Measurements from ENCODE around the gene NDUFB5.

NDUFB5 gene

DNA sequence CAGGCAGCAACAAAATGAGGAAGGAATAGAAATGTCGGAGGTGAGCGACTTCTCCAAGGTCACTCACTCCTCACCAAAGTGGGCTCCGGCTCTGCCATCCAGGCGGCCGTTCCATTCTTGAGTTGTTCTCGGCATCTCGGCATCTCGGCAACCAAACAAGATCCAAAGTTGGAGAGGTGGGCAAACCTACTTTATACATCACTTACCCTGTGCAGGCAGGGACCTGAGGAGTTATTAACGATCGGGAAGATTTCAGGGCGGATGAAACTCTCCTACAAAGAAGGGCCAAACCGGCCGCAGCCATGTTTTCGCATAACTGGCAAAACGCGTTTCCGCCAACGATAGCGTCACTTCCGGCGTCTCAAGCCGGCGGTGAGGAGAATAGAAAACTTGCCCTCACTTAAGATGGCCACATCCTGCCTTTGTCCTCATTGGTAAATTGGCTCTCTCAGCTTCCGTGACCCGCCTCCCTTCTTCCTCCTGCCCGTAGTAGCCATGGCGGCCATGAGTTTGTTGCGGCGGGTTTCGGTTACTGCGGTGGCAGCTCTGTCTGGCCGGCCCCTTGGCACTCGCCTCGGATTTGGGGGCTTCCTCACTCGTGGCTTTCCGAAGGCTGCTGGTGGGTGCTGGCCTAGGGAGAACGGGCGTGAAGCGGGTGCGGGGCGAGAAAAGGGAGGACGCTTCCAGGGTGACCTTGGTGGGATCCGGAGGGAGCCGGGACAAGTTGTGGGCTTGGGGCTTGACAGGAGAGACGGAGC is at the start of gene NDUFB5, which contains the start of gene MRPL47:
TSS of gene NDUFB5 (plus strand) at position 474 of the 758 bp plus-strand sequence. CDS start at position 496, 22 bp downstream.
TSS of gene MRPL47 (minus strand) at position 318 of the 758 bp plus-strand sequence. CDS start at position 304, 14 bp downstream.
- DNase-seq (ENCODE audit: low spot score) (peak; percentile 95), FAIRE-seq (peak; percentile 77)

DNA sequence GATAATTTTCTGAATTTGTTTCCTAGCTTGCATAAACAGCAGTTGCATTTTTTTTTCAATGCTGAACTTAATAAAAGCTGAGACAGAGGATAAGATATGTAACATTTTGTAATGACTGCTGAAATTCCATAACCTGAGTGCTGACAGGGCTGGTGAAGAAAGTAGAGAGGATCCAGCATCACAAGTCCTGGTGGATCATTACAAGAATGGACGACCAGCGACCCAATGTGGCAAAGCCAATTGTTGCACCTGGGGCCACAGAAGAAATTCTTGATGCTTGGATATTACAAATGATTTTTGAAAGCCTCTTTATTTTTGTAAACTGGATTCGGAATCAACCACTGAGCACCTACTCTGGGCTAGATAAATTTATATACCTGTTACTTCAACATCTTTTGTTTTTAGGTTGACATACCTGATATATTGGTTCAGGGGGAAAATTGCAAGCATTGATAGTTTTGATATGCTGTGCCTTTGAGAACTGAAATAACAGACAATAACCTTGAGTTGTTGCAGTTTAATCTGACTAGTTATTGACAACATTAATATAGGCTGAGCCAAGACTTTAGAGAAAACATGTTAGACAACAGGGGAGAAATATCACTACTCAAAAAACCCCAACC is 45.7 kb upstream of the NDUFB5 start:
- peak; percentile 55 for DNase-seq (ENCODE audit: low spot score)
- no peak for FAIRE-seq

DNA sequence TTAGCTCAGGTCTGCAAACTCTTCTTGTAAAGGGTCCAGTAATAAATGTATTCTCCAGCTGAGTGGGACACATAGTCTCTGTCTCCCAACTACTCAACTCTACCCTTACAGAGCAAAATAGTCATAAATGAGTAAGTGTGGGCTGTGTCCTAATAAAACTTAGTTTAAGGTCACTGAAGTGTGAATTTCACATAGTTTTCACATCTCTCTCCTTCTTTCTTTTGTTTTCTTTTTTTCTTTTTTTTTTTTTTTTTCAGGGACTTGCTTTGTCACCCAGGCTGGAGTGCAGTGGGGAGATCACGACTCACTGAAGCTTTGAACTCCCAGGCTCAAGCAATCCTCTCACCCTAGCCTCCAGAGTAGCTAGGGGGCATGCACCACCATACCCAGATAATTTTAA is 43.8 kb upstream of the NDUFB5 start:
- no peak for DNase-seq (ENCODE audit: low spot score)
- no peak for FAIRE-seq

DNA sequence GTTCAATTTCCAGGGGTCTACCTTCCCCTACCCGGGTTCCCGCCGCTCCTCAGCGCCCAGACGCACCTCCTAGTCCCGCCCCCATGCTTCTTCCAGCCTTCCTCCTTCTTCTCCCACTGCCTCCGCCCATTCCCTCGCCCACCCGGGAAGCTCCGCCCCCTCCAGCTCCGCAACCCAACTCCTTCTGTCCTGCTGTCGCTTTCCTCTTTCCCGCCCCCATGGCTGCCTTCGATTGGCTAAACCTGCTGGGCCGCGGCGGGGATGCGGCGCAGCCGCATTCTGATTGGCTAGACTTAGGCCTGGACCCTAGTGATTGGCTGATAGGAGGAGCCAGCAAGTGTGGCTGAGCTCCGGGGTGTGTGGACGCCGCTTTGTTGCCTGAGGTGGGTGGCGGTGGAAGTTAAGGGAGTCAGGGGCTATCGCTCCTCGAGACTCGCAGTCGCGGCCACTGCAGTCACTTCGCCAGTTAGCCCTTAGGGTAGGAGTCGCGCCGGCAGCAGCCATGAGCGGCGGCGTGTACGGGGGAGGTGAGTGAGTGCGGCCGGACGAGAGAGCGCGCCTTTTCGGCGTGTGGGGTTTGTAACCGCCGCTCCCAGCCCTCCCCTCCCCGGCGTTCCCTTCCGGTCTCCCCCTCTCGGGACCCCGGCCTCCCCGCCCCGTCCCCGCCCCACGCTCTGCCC is 41.9 kb upstream of the NDUFB5 start, which contains the start of gene ACTL6A:
TSS of gene ACTL6A (plus strand) at position 336 of the 680 bp plus-strand sequence. CDS start at position 503, 167 bp downstream.
- DNase-seq (ENCODE audit: low spot score) = peak; percentile 99
- peak; percentile 87 for FAIRE-seq

DNA sequence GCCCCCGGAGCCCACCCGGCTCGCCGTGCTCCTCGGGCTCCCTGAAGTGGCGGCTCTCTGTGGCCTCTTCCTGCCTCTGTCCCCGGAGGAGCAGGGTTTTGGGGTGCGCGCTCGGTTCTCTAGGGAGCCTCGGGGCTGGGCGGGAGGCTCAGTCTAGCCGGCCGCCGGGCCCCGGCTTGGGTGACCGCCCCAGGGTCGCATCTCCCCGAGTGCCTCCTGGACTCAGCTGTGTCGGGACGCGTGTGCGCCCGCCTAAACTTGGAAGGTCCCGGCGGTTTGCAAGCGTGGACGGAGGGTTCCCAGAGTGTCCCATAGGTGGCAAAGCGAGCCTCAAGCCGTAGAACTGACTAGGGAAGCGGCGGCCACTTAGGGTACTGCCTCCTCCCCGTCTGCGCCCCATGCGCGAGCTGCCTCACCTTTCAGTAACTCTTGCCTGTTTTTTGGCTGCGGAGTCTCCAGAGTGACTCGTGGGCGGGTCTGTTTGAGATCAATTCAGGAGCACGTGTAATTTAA is 41.3 kb upstream of the NDUFB5 start:
- FAIRE-seq = no peak

DNA sequence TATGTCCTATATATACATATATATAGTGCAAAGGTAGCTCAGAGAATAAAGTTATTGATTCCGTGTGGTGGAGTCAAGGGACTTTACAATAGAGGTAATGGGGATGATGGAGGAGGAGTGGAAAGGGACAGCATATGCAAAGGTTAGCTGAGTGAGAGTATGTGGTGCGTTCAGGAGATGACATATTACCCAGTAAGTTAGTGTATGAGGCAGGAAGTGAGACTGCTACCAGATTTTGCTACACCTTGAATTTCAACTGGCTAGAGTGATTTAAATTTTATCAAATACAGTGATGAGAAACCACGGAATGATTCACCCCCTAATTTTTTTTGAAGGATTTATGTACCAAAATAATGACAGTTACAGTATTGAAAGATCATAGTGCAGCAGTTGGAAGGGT is 39.1 kb upstream of the NDUFB5 start:
- FAIRE-seq (no peak), DNase-seq (ENCODE audit: low spot score) (no peak)

More for the DNA sequence above, 41.3 kb upstream of the NDUFB5 start:
- DNase-seq (ENCODE audit: low spot score) = peak; percentile 78

DNA sequence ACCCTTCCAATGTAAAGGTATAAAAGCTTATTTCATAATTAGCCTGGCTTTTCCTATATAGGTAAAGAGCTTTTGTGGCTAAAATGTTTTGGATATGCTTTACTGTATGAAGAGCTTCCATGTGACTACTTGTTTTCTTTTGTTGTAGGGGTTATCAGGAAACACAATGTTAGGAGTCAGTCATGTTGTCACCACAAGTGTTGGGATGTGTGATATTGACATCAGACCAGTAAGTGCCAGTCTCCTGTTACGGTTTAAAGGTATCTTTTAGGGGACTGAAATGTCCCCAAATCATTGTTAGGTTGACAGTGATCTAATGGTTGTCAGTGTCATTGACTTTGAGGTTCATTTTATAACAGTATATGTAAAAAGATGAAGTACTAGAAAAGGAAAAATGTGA is 23.6 kb upstream of the NDUFB5 start:
- FAIRE-seq (no peak), DNase-seq (ENCODE audit: low spot score) (no peak)

DNA sequence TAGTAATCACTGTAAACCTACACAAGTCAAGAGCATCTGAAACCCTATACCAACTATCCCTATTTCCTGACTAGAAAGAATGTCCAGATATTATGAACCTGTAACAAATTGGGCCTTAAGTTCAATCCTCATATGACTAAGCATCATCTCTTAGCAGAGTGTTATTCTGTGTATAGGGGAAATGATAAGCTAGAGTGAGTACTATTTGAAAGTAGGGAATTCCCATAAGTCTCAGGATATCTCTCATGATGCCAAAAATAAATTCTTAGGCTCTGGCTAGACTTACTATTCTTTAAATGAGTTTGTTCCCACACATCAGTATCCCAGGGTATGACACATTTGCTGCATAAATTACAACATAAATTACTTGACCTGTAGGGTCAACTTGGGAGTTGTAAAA is 15.5 kb upstream of the NDUFB5 start:
- FAIRE-seq = no peak

DNA sequence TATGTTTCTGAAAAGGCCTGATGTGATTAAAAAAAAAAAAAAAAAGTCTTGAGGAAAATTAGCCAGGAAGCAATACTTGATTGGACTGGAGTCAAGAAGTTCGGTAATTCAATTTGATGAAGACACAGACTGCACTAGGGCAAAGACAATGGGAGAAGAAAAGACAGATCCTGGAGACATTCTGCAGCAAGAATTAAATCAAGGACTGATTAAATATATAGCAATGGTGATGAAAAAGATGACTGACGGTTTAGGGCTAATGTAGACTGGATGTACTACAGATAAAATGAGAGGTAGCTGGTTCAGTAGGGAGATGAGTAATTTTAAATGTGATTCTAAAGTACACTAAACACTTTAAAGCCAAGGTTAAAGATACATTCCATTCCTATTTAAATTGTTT is 13.9 kb upstream of the NDUFB5 start:
- FAIRE-seq (no peak), DNase-seq (ENCODE audit: low spot score) (no peak)

More for the DNA sequence above, 15.5 kb upstream of the NDUFB5 start:
- DNase-seq (ENCODE audit: low spot score) = no peak

DNA sequence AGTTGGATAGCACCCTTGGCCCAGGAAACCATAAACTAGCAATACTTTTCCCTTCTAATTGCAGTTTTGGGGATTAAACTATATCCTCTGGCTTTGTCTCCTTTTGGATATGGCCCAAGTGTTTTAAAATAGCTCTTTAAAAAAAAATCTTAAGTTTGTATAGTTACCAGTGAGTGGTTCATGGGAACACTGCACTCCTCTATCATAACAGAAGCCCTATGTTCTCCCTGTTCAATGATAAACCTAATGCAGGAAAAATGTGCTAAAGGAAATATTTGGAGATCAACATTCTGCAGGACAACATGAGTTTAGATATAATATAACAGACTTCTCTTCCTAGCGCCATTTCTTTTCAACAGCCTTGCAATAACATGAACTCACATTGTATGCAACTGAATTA is 13.3 kb upstream of the NDUFB5 start:
- FAIRE-seq (no peak), DNase-seq (ENCODE audit: low spot score) (no peak)

DNA sequence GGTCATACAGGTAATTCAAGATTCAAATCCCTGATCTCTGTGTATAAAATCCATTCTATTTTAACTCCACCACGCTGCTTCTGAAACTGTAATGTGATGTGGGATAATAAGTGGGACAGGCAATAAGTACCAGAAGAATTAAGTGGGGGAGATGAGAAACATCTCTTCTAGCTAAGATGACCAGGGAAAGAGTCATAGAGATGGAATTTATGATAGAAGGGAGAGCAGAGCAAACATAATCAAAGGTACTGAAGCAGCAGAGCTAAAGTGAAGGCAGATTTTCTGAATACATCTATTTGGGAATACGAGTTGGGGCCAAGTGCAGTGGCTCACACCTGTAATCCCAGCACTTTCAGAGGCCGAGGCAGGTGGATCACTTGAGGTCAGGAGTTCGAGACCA is 5.1 kb upstream of the NDUFB5 start:
- DNase-seq (ENCODE audit: low spot score) (no peak), FAIRE-seq (no peak)

DNA sequence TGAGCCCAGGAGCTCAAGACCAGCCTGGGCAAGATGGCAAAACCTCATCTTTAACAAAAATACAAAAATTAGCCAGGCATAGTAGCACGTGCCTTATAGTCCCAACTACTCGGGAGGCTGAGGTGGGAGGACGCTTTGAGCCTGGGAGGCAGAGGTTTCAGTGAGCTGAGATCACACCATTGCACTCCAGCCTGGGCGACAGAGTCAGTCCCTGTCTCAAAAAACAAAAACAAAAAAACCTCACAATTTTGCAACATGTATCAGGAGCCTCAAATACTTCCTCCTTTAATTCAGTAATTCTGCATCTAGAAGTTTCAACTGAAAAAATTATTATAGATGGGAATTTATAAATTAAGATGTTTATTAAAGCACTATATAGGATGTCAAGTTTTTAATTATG is 1.3 kb upstream of the NDUFB5 start:
- DNase-seq (ENCODE audit: low spot score) = no peak
- FAIRE-seq = no peak

DNA sequence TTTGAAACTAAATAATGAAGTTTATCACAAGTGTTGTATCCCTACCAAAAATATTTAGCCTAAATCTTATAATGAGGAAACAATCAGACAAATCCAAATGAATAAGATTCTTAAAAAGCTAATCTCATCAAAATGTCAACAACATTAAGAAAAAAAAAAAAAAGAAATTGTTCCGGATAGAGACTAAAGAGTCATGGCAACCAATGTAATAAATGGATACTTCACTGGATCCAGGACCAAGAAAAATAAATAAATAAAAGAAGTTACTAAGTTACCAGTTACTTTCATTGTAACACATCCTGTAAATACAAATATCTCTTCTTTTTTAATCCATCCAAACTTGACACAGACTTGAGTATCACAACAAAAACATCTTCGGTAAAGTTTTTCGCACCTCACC is 763 bp upstream of the NDUFB5 start:
- DNase-seq (ENCODE audit: low spot score) (no peak), FAIRE-seq (no peak)

DNA sequence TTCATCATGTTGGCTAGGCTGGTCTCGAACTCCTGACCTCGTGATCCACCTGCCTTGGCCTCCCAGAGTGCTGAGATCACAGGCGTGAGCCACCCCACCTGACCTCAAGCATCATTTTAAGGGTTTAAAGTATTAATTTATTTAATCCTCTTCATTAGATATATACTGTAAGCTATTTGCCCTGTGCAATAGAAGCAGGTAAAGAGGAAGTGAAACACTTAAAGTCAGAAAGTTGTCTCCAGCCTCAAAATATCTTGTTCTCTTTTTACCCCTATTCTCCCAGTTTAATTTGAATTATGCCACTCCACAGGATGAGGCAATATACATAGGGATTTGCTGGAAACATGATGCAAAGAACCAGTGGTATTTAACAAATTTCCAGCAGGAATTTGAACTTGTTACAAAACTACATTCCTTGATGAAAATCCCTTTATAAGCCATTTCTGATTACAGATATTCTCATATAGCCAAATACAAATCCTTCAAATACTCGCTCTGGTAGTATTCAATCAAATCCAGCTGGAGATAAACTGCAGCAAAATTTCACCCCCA is 2.0 kb downstream of the NDUFB5 start:
- no peak for DNase-seq (ENCODE audit: low spot score)
- no peak for FAIRE-seq

DNA sequence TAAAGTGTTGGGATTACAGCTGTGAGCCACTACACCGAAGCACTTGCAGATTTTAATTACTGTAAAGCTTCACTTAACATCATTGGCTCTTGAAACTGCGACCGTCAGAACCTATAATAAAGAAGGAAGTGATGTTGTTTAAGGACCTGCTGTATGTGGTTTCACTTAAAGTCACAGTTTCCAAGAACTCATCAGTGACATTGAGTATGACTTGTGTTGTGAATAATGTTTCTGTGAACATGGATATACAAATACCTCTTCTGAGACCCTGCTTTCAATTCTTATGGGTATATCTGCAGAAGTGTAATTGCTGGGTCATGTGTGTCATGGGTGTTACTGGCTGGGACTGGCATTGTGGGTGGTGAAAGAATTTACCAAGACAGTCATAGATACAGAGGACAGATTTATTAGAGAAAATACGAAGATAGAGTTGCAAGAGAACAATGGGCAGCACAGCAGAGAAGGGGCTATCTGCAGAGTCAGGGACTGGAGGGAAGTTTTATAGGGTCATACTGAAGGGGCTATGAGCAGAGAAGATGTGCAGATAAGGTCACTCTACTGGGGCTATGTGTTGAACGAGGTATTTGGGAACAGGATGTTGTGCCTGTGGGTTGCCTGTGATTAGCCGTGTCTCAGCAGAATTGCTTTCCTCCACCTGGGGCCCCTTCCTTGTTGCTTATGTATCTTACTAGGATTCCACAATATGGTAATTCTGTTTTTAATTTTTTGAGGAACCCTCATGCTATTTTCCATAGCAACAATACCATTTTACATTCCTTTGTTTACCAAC is 4.5 kb downstream of the NDUFB5 start:
- FAIRE-seq = no peak

DNA sequence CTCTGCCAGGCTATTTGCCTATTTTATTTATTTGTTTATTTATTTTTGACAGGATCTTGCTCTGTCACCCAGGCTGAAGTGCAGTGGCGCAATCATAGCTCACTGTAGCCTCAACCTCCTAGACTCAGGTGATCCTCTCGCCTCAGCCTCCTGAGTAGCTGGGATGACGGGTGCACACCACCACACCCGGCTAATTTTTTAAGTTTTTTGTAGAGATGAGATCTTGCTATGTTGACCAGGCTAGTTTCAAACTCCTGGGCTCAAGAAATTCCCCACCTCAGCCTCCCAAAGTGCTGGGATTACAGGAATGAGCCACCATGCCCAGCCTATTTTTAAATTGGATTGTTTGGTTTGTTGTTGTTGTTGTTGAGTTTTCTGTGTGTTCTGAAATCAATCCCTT is 5.5 kb downstream of the NDUFB5 start:
- DNase-seq (ENCODE audit: low spot score) = no peak
- no peak for FAIRE-seq

More for the DNA sequence above, 4.5 kb downstream of the NDUFB5 start:
- no peak for DNase-seq (ENCODE audit: low spot score)

DNA sequence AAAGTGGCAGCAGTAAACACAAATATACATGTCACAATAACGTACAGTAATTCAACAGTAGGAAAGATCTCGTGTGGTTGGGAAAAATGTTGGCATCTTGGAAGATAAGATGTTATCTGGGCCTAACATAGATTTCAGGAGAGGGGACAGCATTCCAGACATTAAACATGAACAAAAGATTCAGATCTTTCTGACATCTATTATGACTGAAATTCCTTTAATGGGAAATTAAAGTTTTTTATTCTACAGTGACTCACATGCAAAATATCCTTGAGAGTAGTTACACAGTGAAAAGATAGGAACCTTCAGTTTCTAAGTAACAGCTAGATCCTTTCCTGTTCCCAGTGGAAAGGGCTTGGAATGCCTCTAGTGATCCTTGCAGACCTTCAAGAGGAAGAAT is 9.2 kb downstream of the NDUFB5 start:
- FAIRE-seq (no peak), DNase-seq (ENCODE audit: low spot score) (no peak)

DNA sequence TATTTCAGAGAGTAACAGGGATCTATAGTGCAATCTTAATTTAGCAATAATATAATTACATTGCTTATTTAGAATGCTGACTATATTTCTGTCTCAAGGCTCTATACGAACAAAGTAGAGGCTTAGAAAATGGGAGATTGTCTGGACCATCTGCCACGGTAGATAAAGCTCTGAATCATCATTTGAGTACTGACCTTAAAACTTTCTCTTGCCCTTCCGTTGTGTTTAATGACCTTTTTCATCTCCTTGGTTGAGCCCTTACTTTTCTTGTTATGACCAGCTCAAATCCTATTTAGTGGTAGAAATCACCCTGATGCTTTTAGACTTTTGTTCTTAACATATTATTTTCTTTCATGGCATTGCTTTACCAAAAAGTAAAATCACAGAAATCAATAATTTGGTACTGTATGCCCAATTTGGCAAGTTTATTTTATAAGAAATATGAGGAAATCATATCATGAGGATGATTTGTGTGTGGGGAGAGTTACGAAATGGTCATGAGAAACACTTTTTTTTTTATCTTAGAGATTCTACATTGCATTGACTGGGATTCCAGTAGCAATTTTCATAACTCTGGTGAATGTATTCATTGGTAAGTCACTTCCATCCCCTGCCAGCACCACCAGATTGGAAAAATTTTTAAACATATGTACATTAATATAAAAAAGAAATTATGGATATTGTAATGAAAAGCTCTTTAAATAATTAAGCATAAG is 11.0 kb downstream of the NDUFB5 start:
- DNase-seq (ENCODE audit: low spot score) = no peak
- no peak for FAIRE-seq

DNA sequence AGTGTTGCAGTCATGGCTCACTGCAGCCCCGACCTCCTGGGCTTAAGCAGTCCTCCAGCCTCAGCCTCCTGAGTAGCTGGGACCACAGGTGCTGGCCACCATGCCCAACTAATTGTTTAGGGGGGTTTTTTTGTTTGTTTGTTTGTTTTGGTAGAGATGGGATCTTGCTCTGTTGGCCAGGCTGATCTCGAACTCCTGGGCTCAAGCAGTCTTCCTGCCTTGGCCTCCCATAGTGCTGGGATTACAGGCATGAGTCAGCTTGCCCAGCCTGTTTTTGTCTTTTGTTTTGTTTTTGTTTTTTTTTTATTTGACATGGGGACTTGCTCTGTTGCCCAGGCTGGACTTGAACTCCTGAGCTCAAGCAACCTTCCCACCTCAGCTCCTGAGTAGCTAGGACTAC is 17.4 kb downstream of the NDUFB5 start:
- FAIRE-seq (no peak), DNase-seq (ENCODE audit: low spot score) (no peak)

DNA sequence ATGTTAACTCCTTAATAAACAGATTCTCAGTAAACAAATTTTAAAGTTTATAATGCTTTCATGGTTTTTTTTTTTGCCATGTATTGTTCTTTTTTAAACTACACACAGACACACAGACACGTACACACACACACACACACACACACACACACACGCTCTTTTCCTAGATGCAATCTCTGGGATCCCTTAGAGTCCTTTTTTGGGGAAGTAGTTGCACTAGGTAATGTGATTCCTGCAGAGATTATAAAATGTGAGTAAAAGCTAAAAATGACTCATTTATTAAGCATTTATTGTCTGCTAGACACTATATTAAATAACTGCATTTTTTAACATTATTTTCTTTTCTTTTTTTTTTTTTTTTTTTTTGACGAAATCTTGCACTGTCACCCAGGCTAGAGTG is 19.9 kb downstream of the NDUFB5 start:
- DNase-seq (ENCODE audit: low spot score) = no peak

More for the DNA sequence above, 19.9 kb downstream of the NDUFB5 start:
- FAIRE-seq = no peak

All from urothelium cell line (cell line).